Vagina (tissue), 2 donors: ENCODE data around the gene BMPR1A.

Experiments
- CTCF ChIP-seq, 3 experiments: fragments of 450-650 bp in 2 of 3; fragments of 200-600 bp in 1 of 3; sonication (generic) in 1 of 3; IDR thresholded peaks; one replicate each; pipeline ENCODE4 v1.5.1; 2017 to 2019; ENCODE audit warnings: antibody characterized with exemption in 3 of 3, mild to moderate bottlenecking in 2 of 3, moderate library complexity in 2 of 3
- POLR2A ChIP-seq, 2 donors: fragments of 450-650 bp; IDR thresholded peaks; one replicate each; pipeline ENCODE4 v1.6.1; 2017; ENCODE audit warnings: antibody characterized with exemption in 2 of 2, mild to moderate bottlenecking in 2 of 2, moderate library complexity in 2 of 2
- POLR2AphosphoS5 ChIP-seq, 2 donors: sonication (generic); formaldehyde crosslinking; IDR thresholded peaks; one replicate each; pipeline ENCODE4 v1.9.0; 2017; ENCODE audit warnings: antibody characterized with exemption in 2 of 2, mild to moderate bottlenecking in 2 of 2, low read depth in 1 of 2; ENCODE audit not compliant: insufficient read depth in 1 of 2

- TF ChIP-seq CTCF (IDR thresholded peaks at IDR 0.05), result no peak
- no peak for TF ChIP-seq POLR2A (IDR thresholded peaks at IDR 0.05)
- TF ChIP-seq POLR2AphosphoS5 (IDR thresholded peaks at IDR 0.05; ENCODE audit: insufficient read depth in 1 of 2, low read depth in 1 of 2), result no peak
These were observed 77.5 kb downstream of the BMPR1A start for GRCh38 chr10:86833969-86834368.
